HG03521 (cell line): ENCODE measurements around the gene ASB2.

ENCODE experiments used
- ATAC-seq: cut with Tn5 transposase; IDR thresholded peaks from one replicate; pipeline ENCODE4 v1.9.1; 2021; ENCODE audit warnings: mild to moderate bottlenecking, moderate library complexity; ENCODE audit not compliant: unreplicated experiment

ASB2 gene

GRCh38 chr14:93884950-93885349 lies 91.4 kb downstream of the ASB2 start:
- no peak for ATAC-seq
